DLD1 (cell line): ENCODE results near the gene DCTN1.
"Not testable (repeated sequence)": the region's sequence is repeated elsewhere in the genome, so short reads cannot be mapped to it uniquely, and the experiment has no call there.

Experiments used
- in situ Hi-C: cut with HindIII; loops from 2 replicates; pipeline ENCODE4 v1.10.0; 2017; ENCODE audit warnings: low sequenced_read_pairs

Gene DCTN1

GRCh38 chr2:74379851-74380789 lies at the start of gene DCTN1:
TSS of gene DCTN1 (minus strand) at chr2:74380311. CDS start at chr2:74380037, 274 bp downstream.
- in situ Hi-C loops, result no loop called here

- in situ Hi-C loops, result no loop called here
These were observed 48.6 kb upstream of the DCTN1 start for GRCh38 chr2:74428675-74429074.

GRCh38 chr2:74427551-74427950 lies 47.4 kb upstream of the DCTN1 start:
- in situ Hi-C loops, result no loop called here

GRCh38 chr2:74426181-74426758 lies 46.2 kb upstream of the DCTN1 start:
- in situ Hi-C loops, result no loop called here

- in situ Hi-C loops, result no loop called here
These were observed 45.4 kb upstream of the DCTN1 start for GRCh38 chr2:74425523-74425922.

GRCh38 chr2:74424995-74425406 lies 44.9 kb upstream of the DCTN1 start:
- in situ Hi-C loops, result no loop called here

- in situ Hi-C loops, result no loop called here
These were observed 44.3 kb upstream of the DCTN1 start for GRCh38 chr2:74424139-74424992.

GRCh38 chr2:74423231-74424095 lies 43.4 kb upstream of the DCTN1 start:
- in situ Hi-C loops, result no loop called here

- in situ Hi-C loops, result no loop called here
These were observed 41.2 kb upstream of the DCTN1 start, which contains the start of the genes C2orf81 and WDR54 for GRCh38 chr2:74421221-74421870. TSS of gene C2orf81 (minus strand) at chr2:74421619. CDS start at chr2:74421560, 59 bp downstream. TSS of gene WDR54 (plus strand) at chr2:74421730. CDS start at chr2:74422154, 424 bp downstream.

- in situ Hi-C loops, result not testable (repeated sequence)
These were observed 40.5 kb upstream of the DCTN1 start for GRCh38 chr2:74420443-74421103.

- in situ Hi-C loops, result no loop called here
These were observed 39.9 kb upstream of the DCTN1 start for GRCh38 chr2:74420006-74420405.

GRCh38 chr2:74419345-74419744 lies 39.2 kb upstream of the DCTN1 start:
- in situ Hi-C loops, result no loop called here

GRCh38 chr2:74418312-74418711 lies 38.2 kb upstream of the DCTN1 start:
- in situ Hi-C loops, result no loop called here

- in situ Hi-C loops, result no loop called here
These were observed 37.7 kb upstream of the DCTN1 start for GRCh38 chr2:74417763-74418162.

- in situ Hi-C loops, result no loop called here
These were observed 37.1 kb upstream of the DCTN1 start for GRCh38 chr2:74417197-74417596.

- in situ Hi-C loops, result no loop called here
These were observed 36.7 kb upstream of the DCTN1 start for GRCh38 chr2:74416778-74417177.

- in situ Hi-C loops, result no loop called here
These were observed 35.8 kb upstream of the DCTN1 start for GRCh38 chr2:74415762-74416395.

- in situ Hi-C loops, result no loop called here
These were observed 35.0 kb upstream of the DCTN1 start for GRCh38 chr2:74414881-74415761.
